Gastroesophageal sphincter (tissue), 3 donors: ENCODE data around the gene OAS2.

Experiments
- CTCF ChIP-seq, 4 experiments: fragments of 200-600 bp in 2 of 4; fragments of 450-650 bp in 2 of 4; sonication (generic) in 1 of 4; IDR thresholded peaks; one replicate each; pipeline ENCODE4 v1.5.1; 2017 to 2019; ENCODE audit warnings: antibody characterized with exemption in 4 of 4, mild to moderate bottlenecking in 2 of 4, moderate library complexity in 2 of 4
- POLR2A ChIP-seq, 2 donors: fragments of 450-650 bp; IDR thresholded peaks; one replicate each; pipeline ENCODE4 v1.6.1; 2017; ENCODE audit warnings: antibody characterized with exemption in 2 of 2, mild to moderate bottlenecking in 2 of 2, moderate library complexity in 1 of 2
- POLR2AphosphoS5 ChIP-seq: sonication (generic); formaldehyde crosslinking; IDR thresholded peaks from one replicate; pipeline ENCODE4 v1.6.1; 2017; ENCODE audit warnings: antibody characterized with exemption

- TF ChIP-seq POLR2A (IDR thresholded peaks at IDR 0.05) = no peak
- TF ChIP-seq CTCF (IDR thresholded peaks at IDR 0.05) = no peak
- no peak for TF ChIP-seq POLR2AphosphoS5
These were observed 678 bp upstream of the OAS2 start for GRCh38 chr12:112977641-112978040.
